HepG2 (cell line): ENCODE measurements around the gene ANKRD52. TPM values are rescaled to one million over a fixed set of nuclear protein-coding genes. Genes with fewer than 3 reads are reported as not detected.

ENCODE experiments used
- ETS1 ChIP-seq: sonication (generic); formaldehyde crosslinking; IDR thresholded peaks from 2 replicates; pipeline ENCODE4 v1.4.0; 2020; ENCODE audit warnings: missing genetic modification reagents
- KAT2B ChIP-seq: fragments of 150-350 bp; IDR thresholded peaks from 2 replicates; pipeline ENCODE4 v1.6.1; 2014; ENCODE audit warnings: low read depth, low read length, borderline replicate concordance
- MLXIP ChIP-seq: sonication (generic); formaldehyde crosslinking; IDR thresholded peaks from 2 replicates; pipeline ENCODE4 v1.9.0; 2021; ENCODE audit warnings: missing genetic modification reagents, borderline replicate concordance
- MTA1 ChIP-seq: sonication (generic); formaldehyde crosslinking; IDR thresholded peaks from 2 replicates; pipeline ENCODE4 v1.4.0; 2020; ENCODE audit warnings: missing genetic modification reagents, mild to moderate bottlenecking, borderline replicate concordance
- MYC ChIP-seq: sonication (generic); formaldehyde crosslinking; IDR thresholded peaks from 2 replicates; pipeline ENCODE4 v1.9.0; 2021; ENCODE audit warnings: missing genetic modification reagents, borderline replicate concordance
- SKIL ChIP-seq: sonication (generic); formaldehyde crosslinking; IDR thresholded peaks from 2 replicates; pipeline ENCODE4 v1.8.0; 2022; ENCODE audit warnings: missing genetic modification reagents, mild to moderate bottlenecking, moderate library complexity, borderline replicate concordance
- ZBTB26 ChIP-seq: IDR thresholded peaks from 2 replicates; pipeline ENCODE4 v1.6.1; 2016; ENCODE audit warnings: missing compliant biosample characterization, missing genetic modification reagents, borderline replicate concordance
- ZBTB33 ChIP-seq: sonication (generic); formaldehyde crosslinking; IDR thresholded peaks from 2 replicates; pipeline ENCODE4 v1.4.0; 2020; ENCODE audit warnings: missing genetic modification reagents
- ZBTB39 ChIP-seq: sonication (generic); formaldehyde crosslinking; IDR thresholded peaks from 2 replicates; pipeline ENCODE4 v1.5.0; 2020; ENCODE audit warnings: missing genetic modification reagents
- ZBTB44 ChIP-seq: sonication (generic); formaldehyde crosslinking; IDR thresholded peaks from 2 replicates; pipeline ENCODE4 v1.4.0; 2020; ENCODE audit warnings: missing genetic modification reagents
- ZNF251 ChIP-seq: sonication (generic); formaldehyde crosslinking; IDR thresholded peaks from 2 replicates; pipeline ENCODE4 v1.9.0; 2021; ENCODE audit warnings: mild to moderate bottlenecking, missing genetic modification reagents
- ZNF33A ChIP-seq: sonication (generic); formaldehyde crosslinking; IDR thresholded peaks from 2 replicates; pipeline ENCODE4 v1.5.1; 2020; ENCODE audit warnings: missing genetic modification reagents, mild to moderate bottlenecking, moderate library complexity, borderline replicate concordance
- ZNF563 ChIP-seq: sonication (generic); formaldehyde crosslinking; IDR thresholded peaks from 2 replicates; pipeline ENCODE4 v1.8.0; 2022; ENCODE audit warnings: mild to moderate bottlenecking, moderate library complexity, missing genetic modification reagents
- polyA plus RNA-seq, 8 experiments: library from polyadenylated mRNA; depleted of rRNA in 3 of 8; stranded (reverse) in 7 of 8; unstranded in 1 of 8; fragments of >200 nt; fragmentation: Illumina TruSeq in 4 of 8; extraction: Trizol in 4 of 8; gene quantifications; 2 replicates each; pipeline versions ENCODE4 v1.2.1 to v1.2.3, GENCODE V29; 2011 to 2016; ENCODE audit warnings: low read depth in 4 of 8, missing spikeins in 1 of 8, mixed read lengths in 1 of 8; ENCODE audit not compliant: insufficient read depth in 1 of 8
- total RNA-seq, 5 experiments: library from RNA; depleted of rRNA; stranded (reverse); fragments of >200 nt; fragmentation: Illumina TruSeq; extraction: Trizol; gene quantifications; 2 replicates each; pipeline ENCODE4 v1.2.3, GENCODE V29; 2016; ENCODE audit warnings: low read depth in 1 of 5

ANKRD52 gene
- total and polyA plus RNA-seq, 2 of the 13 experiments (the other 11 are each of a cell fraction or from before 2014, with no cell fraction given): 7.8 to 9.2 TPM

GRCh38 chr12:56299853-56300643 lies 41.9 kb upstream of the ANKRD52 start, which contains the start of gene CS (continued):
- TF ChIP-seq SKIL (CRISPR knock-in tag) (no peak), ZBTB44 (CRISPR knock-in tag) (no peak), MTA1 (CRISPR knock-in tag) (peak; percentile 77; the same call in 1 of the 2 replicates), ETS1 (CRISPR knock-in tag) (no peak), ZBTB33 (CRISPR knock-in tag) (no peak), MYC (CRISPR knock-in tag) (peak; percentile 92), ZNF563 (CRISPR knock-in tag) (no peak; the same call in 1 of the 2 replicates), ZBTB26 (no peak), ZNF33A (no peak), MLXIP (no peak), KAT2B (no peak), ZBTB39 (CRISPR knock-in tag) (0 out of 2 replicates have a peak, but pooled peaks have one; percentile 15), ZNF251 (CRISPR knock-in tag) (0 out of 2 replicates have a peak, but pooled peaks have one; percentile 60)
